PC-3 (cell line): Measurements from ENCODE around the gene CBARP. TPM values are rescaled to one million over a fixed set of nuclear protein-coding genes. Genes with fewer than 3 reads are reported as not detected.
"Not testable (repeated sequence)": the region's sequence is repeated elsewhere in the genome, so short reads cannot be mapped to it uniquely, and the experiment has no call there.

Source experiments
- ATAC-seq: fragments of 200-7000 bp; cut with Tn5 transposase; 2 replicates; pipeline ENCODE4 v1.9.1; 2020; ENCODE audit warnings: mild to moderate bottlenecking, moderate library complexity
- BruUV-seq: library from RNA; stranded (reverse); fragments of 400-500 nt; replicated peaks from 2 replicates; lab custom pipeline; 2021; lab: Mats Ljungman, UMichigan
- CTCF ChIA-PET: fragments of 300-600 bp; sonication (Branson Sonifier 250); formaldehyde crosslinking; loops from one replicate; lab custom pipeline; 2022; ENCODE audit warnings: antibody characterized with exemption; lab: Charles Lee
- POLR2A ChIA-PET: fragments of 300-600 bp; sonication (Branson Sonifier 250); formaldehyde crosslinking; loops from one replicate; lab custom pipeline; 2022; ENCODE audit warnings: antibody characterized with exemption; ENCODE audit not compliant: unreplicated experiment; lab: Charles Lee
- DNase-seq: peaks from one replicate; pipeline ENCODE4 v3.0.0-alpha.2; 2015
- H2AFZ ChIP-seq: fragments of 300-600 bp; sonication (generic); 2 replicates; pipeline ENCODE4 v1.6.0; 2016; ENCODE audit warnings: antibody characterized with exemption, low read length
- H3F3A ChIP-seq: fragments of 300-600 bp; sonication (generic); one replicate; pipeline ENCODE4 v1.6.0; 2017; ENCODE audit warnings: antibody characterized with exemption, low read length, control low read depth, mild to moderate bottlenecking; ENCODE audit not compliant: unreplicated experiment
- H3K27ac ChIP-seq: fragments of 300-600 bp; sonication (generic); 2 replicates; pipeline ENCODE4 v1.5.1; 2016; ENCODE audit warnings: mild to moderate bottlenecking, low read length
- H3K27me3 ChIP-seq: fragments of 300-600 bp; sonication (generic); 2 replicates; pipeline ENCODE4 v1.6.1; 2016; ENCODE audit warnings: low read length, mixed read lengths
- H3K36me3 ChIP-seq: fragments of 300-600 bp; sonication (generic); 2 replicates; pipeline ENCODE4 v1.6.1; 2016; ENCODE audit warnings: low read depth, mixed run types, low read length, mixed read lengths
- H3K4me1 ChIP-seq: fragments of 300-600 bp; sonication (generic); 2 replicates; pipeline ENCODE4 v1.5.1; 2016; ENCODE audit warnings: low read length; ENCODE audit not compliant: insufficient read depth
- H3K4me2 ChIP-seq: fragments of 300-600 bp; sonication (generic); 2 replicates; pipeline ENCODE4 v1.6.0; 2016; ENCODE audit warnings: low read length
- H3K4me3 ChIP-seq: fragments of 300-600 bp; sonication (generic); 2 replicates; pipeline ENCODE4 v1.5.1; 2016; ENCODE audit warnings: mild to moderate bottlenecking, low read length, mixed read lengths
- H3K79me2 ChIP-seq: fragments of 300-600 bp; sonication (generic); 2 replicates; pipeline ENCODE4 v1.6.1; 2017; ENCODE audit warnings: low read length, mixed read lengths
- H3K9ac ChIP-seq: fragments of 300-600 bp; sonication (generic); 2 replicates; pipeline ENCODE4 v1.6.0; 2016; ENCODE audit warnings: mild to moderate bottlenecking, low read length
- H3K9me2 ChIP-seq: fragments of 300-600 bp; sonication (generic); replicated peaks from 2 replicates; pipeline ENCODE4 v1.6.1; 2016; ENCODE audit warnings: mixed run types, low read length, mixed read lengths
- H3K9me3 ChIP-seq: fragments of 300-600 bp; sonication (generic); 2 replicates; pipeline ENCODE4 v1.6.1; 2016; ENCODE audit warnings: low read length, mixed read lengths
- H4K20me1 ChIP-seq: fragments of 300-600 bp; sonication (generic); 2 replicates; pipeline ENCODE4 v1.6.1; 2016; ENCODE audit warnings: low read length, mixed read lengths
- CTCF ChIP-seq: fragments of 300-600 bp; sonication (generic); conservative IDR thresholded peaks from 2 replicates; pipeline ENCODE4 v1.5.1; 2017; ENCODE audit warnings: antibody characterized with exemption, low read depth, mild to moderate bottlenecking, low read length
- EZH2 ChIP-seq: fragments of 300-600 bp; sonication (generic); IDR thresholded peaks from one replicate; pipeline ENCODE4 v1.6.1; 2017; ENCODE audit warnings: antibody characterized with exemption, mild to moderate bottlenecking, low read length; ENCODE audit not compliant: unreplicated experiment
- EZH2phosphoT487 ChIP-seq: fragments of 300-600 bp; sonication (generic); IDR thresholded peaks from 2 replicates; pipeline ENCODE4 v1.6.1; 2018; ENCODE audit warnings: mild to moderate bottlenecking, antibody characterized with exemption, low read length, borderline replicate concordance
- intact Hi-C: fragments of 100-400 bp; cut with micrococcal nuclease; formaldehyde crosslinking; loops from 2 replicates; pipeline ENCODE4 v1.9.0; 2023
- total RNA-seq: library from RNA; depleted of rRNA; stranded (reverse); fragments of >200 nt; gene quantifications from 2 replicates; pipeline ENCODE4 v1.2.3, GENCODE V29; 2014

Gene CBARP
- total RNA-seq, 1 experiment from 2014 or later: 3.3 TPM

GRCh38 chr19:1205114-1206099, 32.4 kb downstream of the CBARP start, which contains the start of gene STK11:
Gene STK11, plus strand, starts transcription at chr19:1205778. Its CDS starts 1,136 bp downstream, at chr19:1206914.
- H2AFZ ChIP-seq: peak within 1 kb of the TSS; percentile 71
- peak; percentile 87 for ATAC-seq
- ChIA-PET CTCF (no interaction called here), POLR2A (no interaction called here)
- peaks cover 9% of the 10 kb centered on the region; the same call in 1 of the 2 replicates for H3K4me1 ChIP-seq
- BruUV-seq: no TSS peak
- TF ChIP-seq EZH2phosphoT487: no peak
- TF ChIP-seq EZH2: no peak
- no peak for TF ChIP-seq CTCF
- H3K4me3 ChIP-seq: peak within 1 kb of the TSS; percentile 84
- H3K27me3 ChIP-seq: no peaks in the 10 kb centered on the region
- peak within 1 kb of the TSS; percentile 88 for H3K4me2 ChIP-seq
- no peaks in the 10 kb centered on the region for H3F3A ChIP-seq
- intact Hi-C loops: no loop called here
- H3K9me2 ChIP-seq: no peaks in the 10 kb centered on the region
- peaks cover 12% of the 10 kb centered on the region; the same call in 1 of the 2 replicates for H4K20me1 ChIP-seq
- peak; percentile 93 for DNase-seq
- peaks cover 42% of the 10 kb centered on the region for H3K79me2 ChIP-seq
- H3K9ac ChIP-seq: peak within 1 kb of the TSS; percentile 66
- no peak within 1 kb of the TSS for H3K27ac ChIP-seq
- H3K9me3 ChIP-seq: no peaks in the 10 kb centered on the region
- no peaks in the 10 kb centered on the region for H3K36me3 ChIP-seq

- H3K9ac ChIP-seq, DNase-seq, CTCF ChIA-PET, POLR2A ChIA-PET, H3K27ac ChIP-seq, H4K20me1 ChIP-seq, H3K79me2 ChIP-seq, H3K36me3 ChIP-seq, H3K9me2 ChIP-seq, BruUV-seq, H2AFZ ChIP-seq, H3K4me3 ChIP-seq, H3K9me3 ChIP-seq, H3F3A ChIP-seq, H3K4me2 ChIP-seq, ATAC-seq, intact Hi-C loops, H3K4me1 ChIP-seq, H3K27me3 ChIP-seq: not testable (repeated sequence)
These were observed 37.2 kb downstream of the CBARP start for GRCh38 chr19:1200614-1201013.

- ATAC-seq: no peak
- BruUV-seq: no TSS peak
- TF ChIP-seq EZH2 (no peak), EZH2phosphoT487 (no peak), CTCF (no peak)
- H3K4me3 ChIP-seq: no peak overlapping the region
- no peak overlapping the region for H3K27ac ChIP-seq
- H3K79me2 ChIP-seq: no peaks in the 10 kb centered on the region
- no peak for DNase-seq
- intact Hi-C loops: no loop called here
- H3F3A ChIP-seq: no peaks in the 10 kb centered on the region
- ChIA-PET CTCF (interaction anchor here (0.7 kb wide), 1 partner anchor 135 kb away, joined by 3 read pairs; no protein-coding TSS in a partner anchor), POLR2A (no interaction called here)
- no peaks in the 10 kb centered on the region for H3K9me3 ChIP-seq
- peaks cover 6% of the 10 kb centered on the region; the same call in 1 of the 2 replicates for H3K4me1 ChIP-seq
- no peaks in the 10 kb centered on the region for H3K9me2 ChIP-seq
- H3K36me3 ChIP-seq: no peaks in the 10 kb centered on the region
- no peak overlapping the region for H2AFZ ChIP-seq
- H4K20me1 ChIP-seq: no peaks in the 10 kb centered on the region
- no peak overlapping the region for H3K4me2 ChIP-seq
- H3K27me3 ChIP-seq: no peaks in the 10 kb centered on the region
- H3K9ac ChIP-seq: no peak overlapping the region
These were observed 38.3 kb downstream of the CBARP start for GRCh38 chr19:1199531-1199930.
